Measurements from ENCODE around the gene MUC4.
"Not testable (repeated sequence)": the region's sequence is repeated elsewhere in the genome, so short reads cannot be mapped to it uniquely, and the experiment has no call there.

The MUC4 gene

DNA sequence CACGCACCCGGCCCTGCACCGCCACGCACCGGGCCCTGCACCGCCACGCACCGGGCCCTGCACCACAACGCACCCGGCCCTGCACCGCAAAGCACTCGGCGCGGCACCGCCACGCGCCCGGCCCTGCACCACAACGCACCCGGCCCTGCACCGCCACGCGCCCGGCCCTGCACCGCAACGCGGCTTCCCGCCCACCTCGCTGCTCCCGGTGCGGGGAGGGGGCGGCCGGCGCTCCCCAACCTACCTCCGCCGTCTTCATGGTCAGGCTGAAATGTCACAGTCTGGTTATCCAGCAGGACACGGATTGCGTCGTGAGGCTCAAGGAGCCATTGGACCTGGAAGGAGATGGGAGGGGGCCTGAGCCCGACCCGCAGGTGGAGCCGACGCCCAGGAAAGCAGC, 49.1 kb downstream of the MUC4 start:
- DNase-seq (ENCODE audit: low spot score), result no peak

DNA sequence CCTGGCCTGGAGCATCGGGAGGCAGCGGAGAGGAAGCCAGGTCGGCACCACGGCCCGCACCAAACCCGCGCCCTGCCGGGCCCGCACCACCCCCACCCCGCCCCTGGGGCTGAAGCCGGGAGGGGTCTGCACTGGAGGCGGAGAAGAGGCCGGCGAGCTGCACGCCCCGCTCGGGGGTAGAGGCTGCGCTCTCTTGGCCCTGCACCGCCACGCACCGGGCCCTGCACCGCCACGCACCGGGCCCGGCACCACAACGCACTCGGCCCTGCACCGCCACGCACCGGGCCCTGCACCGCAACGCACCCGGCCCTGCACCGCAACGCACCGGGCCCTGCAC, 49.5 kb downstream of the MUC4 start:
- DNase-seq (ENCODE audit: low spot score), result no peak

DNA sequence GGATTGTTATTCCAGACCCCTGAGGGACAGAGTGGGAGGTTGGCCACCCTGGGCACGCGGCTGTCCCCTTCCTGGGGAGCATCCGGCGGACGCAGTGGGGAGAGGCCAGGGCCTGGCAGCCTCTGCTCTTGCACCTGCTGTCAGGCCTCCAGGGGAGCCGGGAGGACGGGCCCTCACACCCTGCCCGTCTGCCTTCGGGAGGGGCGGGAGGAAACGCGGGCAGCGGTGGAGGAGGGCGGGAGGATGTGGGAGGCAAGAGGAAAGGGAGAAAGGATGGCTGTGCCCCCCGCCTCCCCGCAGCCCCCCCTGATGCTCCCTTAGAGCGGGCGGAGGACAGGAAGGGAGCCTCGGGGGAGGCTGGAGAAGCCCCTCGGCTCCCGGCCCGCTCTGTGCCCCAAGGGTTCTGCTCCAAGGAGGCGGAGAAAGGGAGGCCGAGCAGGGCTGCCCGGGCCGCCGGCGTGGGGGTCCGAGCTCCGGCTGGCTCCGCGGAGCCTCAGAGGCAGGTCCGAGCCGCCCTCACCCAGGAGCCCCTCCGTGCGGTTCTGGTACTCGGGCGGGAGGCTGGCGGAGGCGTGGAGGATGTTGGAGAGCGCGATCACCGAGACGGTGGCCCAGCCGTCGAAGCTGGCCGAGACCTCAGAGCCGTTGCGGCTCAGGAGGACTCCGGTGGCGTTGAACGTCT, 50.0 kb downstream of the MUC4 start:
- DNase-seq (ENCODE audit: low spot score), result no peak

DNA sequence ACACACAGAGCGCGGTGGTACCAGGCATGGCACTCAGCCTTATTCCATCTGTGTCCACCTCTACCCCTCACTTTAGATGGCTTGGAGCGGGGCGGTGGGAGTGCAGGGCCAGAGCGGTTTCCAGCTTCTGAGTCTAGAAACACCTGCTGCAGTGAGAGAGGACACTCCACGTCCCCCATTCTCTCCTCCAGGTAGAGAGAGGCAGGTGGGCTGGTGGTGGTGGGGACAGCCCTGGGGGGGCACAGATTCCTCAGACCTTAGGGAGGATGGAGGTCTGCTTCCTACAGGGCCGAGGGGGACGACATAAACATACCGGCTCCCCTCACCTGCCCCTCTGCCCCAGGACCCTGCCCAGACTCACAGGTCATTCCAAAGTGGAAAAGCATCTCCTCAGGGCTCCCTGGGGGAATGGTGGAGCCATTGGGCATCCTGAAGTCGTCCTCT, 50.6 kb downstream of the MUC4 start:
- no peak for DNase-seq (ENCODE audit: low spot score)

DNA sequence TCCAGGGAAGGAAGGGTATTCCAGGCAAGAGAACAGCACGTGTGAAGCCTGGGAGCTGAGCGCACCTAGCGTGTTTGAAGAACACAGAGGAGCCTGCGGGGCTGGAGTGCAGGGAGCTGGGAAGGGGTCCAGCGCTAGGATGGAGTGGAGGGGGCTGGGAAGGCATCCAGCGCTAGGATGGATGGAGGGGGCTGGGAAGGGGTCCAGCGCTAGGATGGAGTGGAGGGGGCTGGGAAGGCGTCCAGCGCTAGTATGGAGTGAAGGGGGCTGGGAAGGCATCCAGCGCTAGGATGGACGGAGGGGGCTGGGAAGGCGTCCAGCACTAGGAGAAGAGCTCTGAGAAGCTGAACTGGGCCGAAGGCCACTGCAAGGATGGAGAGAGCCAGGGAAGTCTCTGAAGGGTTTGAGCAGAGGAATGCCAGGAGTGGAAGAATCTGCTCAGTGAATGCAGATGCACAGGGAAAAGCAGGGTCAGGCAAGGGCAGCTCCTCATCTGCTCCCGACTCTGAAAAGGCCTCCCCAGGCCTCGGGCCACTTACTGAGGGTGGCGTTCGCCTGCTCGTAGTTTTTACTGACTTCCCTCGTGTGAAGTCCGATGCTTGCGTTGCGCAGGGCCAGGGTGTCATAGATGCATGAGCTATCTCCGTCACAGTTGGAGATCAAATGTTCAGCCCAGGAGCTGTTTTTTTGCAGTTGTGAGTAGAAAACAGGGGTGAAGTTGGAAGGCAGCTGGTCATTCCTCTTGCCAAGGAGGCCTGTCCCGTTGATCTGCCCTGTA, 51.2 kb downstream of the MUC4 start:
- DNase-seq (ENCODE audit: low spot score), result no peak

DNA sequence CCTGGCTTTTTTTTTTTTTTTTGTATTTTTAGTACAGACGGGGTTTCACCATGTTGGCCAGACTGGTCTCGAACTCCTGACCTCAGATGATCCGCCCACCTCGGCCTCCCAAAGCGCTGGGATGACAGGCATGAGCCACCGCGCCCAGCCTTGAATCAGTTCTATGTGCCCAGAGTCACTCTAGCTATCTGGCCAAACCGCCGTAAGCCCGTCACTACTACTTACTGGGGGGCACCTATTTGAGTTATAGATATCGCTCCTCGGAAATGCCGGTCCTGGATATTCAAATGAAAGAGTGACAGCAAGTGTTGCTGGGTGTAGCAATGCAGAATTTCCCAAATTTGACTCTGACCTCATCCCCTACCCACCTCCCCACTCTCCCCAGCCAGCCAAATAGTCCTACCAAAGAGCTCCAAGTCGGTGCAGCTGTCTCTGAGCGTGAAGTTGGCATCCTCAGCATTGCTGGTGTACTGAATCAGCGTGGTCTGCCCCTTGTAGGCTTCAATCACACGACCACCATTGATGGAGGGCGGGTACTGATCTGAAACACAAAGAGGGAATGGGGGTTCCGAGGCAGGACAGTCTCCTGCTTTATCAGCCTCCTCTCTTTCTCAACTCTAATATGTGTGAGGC, 52.9 kb downstream of the MUC4 start:
- DNase-seq (ENCODE audit: low spot score), result no peak

DNA sequence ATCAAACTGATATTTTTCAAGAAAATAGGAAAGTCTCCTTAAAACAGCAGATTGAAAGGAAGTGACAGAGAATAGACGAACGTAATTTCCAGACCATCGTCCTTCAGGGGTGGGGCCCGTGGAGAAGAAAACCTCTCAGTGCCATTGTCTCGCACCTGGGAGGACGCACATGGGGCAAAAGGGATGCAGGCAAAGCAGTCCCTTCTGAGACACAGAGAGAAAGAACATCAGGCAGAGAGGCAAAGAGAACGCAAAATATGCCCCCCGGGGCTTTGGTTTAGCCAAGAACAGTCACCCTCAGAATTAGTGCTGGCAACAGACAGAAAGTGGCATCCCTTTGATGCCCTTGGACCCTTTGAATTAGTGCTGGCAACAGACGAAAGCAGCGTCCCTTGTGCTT, 53.9 kb downstream of the MUC4 start:
- no peak for DNase-seq (ENCODE audit: low spot score)

DNA sequence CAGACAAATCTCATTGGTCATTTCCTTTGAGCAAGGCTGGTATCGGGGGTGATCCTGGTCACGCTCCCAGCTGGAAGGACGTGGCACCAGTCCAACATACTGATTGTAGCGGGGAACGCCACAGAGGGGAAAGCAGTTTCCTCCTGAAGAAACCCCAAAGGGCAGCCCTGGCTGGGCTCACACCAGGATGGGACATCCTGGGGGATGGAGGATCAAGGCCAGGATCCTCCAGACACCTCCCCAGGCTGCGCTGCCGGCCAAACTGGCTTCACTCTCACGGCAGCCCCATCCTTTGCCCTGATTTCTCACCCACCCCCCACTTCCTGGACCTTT, 54.3 kb downstream of the MUC4 start:
- no peak for DNase-seq (ENCODE audit: low spot score)

DNA sequence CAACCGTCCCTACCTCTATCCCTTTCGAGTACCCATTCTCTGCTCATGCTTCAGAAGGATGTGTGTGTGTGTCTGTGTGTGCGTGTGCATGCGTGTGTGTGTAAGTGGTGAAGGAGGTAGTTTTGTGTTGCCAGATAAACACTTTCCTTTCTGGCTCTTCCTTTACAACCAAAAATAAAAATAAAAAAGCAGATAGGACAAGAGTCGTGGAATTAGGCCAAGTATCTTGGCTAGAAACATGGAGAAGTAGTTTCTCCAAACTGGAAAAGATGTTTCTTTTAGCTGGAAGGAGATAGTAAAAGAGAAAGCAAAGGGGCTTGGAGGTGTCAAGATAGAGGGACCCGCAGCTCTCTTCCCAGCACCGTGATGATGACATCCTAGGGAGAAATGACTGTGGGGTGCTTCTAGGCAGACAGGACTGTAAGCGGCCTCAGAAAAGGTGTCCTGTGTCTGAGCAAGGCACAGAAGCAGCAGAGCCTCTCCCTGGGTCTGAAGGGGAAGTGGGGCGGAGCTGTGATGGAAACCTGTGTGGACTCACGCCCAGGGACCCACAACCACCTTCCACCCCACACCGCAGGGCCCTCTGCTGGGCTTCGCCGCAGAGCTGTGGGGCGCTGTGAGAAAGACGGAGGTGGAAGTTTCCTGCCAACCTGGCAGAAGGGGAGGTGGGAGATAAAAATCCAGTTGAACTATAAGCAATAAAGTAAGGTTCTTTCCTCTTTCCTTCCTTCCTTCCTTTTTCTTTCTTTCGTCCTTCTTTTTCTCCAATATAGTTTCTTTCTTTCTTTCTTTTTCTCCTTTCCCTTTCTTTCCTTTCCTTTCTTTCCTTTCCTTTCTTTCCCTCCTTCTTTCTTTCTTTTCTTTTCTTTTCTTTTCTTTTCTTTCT, 55.7 kb downstream of the MUC4 start:
- DNase-seq (ENCODE audit: low spot score), result no peak

DNA sequence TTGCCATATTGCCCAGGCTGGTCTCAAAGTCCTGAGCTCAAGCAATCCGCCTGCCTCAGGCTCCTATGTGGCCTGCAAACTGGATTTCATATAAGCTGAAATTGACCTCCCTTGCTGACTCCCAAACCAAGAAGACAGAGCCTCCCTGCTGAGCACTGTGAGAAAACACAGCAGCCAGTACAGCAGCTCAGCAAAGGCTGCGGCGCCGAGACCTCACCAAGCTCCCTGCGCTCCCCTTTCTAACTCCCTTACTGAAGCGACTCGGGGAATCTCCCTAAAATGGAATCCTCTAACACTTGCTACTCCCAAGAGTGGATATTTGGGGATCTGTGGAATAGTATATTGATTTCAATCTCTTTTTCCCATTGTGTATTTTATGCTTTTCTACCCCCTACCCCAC, 56.3 kb downstream of the MUC4 start:
- DNase-seq (ENCODE audit: low spot score), result no peak

DNA sequence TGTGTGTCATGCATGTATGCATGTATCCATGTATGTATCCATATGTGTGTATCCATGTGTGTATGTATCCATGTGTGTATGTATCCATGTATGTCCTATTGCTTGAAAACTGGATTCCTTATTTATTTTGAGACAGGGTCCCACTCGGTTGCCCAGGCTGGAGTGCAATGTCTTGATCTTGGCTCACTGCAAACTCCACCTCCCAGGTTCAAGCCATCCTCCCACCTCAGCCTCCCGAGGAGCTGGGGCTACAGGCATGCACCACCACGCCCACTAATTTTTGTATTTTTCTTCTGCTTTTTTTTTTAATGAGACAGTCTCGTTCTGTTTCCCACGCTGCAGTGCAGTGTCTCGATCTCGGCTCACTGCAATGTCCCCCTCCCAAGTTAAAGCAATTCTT, 56.8 kb downstream of the MUC4 start:
- DNase-seq (ENCODE audit: low spot score), result no peak

DNA sequence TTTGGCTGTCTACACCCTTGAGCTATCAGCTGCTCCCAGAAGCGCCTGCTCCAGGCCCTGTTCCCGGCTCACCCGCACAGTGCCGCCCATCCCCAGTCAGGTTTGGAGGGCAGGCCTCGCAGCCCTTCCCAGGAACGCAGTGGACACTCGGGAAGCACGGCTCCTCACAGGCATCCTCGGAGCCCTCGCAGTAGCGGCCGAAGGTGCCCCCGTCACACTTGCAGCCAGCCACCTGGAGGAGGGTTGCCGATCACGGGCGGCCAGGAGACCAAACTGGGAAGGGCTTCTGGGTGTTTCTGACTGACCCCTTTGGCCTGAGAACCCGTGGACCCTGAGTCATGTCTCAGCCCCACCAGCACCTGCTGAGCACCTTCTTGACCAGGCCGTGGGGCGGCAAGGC, 57.6 kb downstream of the MUC4 start:
- no peak for DNase-seq (ENCODE audit: low spot score)

DNA sequence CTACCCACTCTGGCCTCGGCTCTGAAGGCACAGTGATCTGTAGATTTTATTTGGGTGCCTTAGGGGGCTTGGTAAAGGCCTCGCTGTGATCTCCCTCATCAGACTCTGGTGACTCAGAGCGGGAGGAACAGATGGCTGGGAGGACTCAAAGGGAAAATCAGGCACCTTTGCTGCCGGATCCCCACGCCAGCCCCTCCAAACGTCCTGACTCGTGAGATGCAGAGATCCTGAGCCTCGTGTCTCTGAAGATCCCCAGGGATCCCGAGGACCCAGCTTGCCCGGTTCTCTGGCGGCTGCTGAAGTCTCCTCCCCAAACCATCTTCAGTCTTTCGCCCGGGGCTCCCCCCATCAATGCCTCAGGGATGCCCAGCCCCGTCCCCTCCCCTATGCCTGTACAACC, 58.1 kb downstream of the MUC4 start:
- no peak for DNase-seq (ENCODE audit: low spot score)

DNA sequence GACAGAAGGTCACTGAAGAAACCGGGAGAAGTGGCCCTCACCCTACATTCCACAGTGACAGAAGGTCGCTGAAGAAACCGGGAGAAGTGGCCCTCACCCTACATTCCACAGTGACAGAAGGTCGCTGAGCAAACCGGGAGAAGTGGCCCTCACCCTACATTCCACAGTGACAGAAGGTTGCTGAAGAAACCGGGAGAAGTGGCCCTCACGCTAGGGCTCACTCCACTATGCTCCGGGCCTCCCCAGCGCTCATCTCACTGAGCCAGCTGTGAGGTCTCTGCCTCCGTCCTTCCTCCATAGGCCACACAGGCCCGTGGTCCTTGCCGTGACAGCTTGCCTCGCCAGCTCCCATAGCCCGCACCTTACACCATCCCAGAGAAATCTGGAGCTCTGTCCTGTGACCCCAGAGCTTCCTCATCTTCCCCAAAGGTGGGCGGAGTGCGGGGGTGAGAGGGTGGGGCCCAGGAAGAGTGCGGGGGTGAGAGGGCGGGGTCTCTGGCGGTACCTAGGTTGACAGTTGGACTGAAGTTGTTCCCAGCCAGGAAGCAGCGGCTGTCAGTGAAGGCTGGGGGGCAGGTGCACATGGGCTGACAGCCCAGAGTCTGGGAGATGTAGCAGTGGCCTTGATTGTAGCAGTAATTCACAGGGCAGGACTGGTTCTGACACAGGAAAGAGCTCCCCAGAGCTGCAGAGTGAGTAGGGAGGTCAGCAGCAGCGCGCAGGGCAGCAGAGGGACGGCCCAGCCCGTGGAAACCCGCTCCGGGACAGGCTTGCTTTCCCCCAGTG, 59.0 kb downstream of the MUC4 start:
- no peak for DNase-seq (ENCODE audit: low spot score)

DNA sequence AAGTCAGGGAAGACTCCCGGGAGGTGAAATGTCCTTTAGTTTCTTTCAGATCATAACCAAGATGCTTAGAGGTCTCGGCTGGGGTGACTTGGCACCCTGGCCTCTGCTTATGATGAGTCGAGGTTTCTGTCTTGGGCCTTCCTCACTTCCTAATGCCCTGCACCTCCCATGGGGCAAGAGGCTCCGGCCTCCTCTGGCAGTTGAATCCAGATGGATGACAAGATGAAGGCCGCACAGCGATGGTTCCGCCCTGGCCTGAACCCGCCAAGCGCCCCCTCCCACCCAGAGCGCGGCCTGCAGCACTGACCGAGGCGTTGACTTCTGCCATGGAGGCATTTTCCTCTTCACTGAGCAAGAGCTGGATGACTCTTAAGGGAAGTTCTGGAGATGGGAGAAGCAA, 59.7 kb downstream of the MUC4 start:
- DNase-seq (ENCODE audit: low spot score), result no peak

DNA sequence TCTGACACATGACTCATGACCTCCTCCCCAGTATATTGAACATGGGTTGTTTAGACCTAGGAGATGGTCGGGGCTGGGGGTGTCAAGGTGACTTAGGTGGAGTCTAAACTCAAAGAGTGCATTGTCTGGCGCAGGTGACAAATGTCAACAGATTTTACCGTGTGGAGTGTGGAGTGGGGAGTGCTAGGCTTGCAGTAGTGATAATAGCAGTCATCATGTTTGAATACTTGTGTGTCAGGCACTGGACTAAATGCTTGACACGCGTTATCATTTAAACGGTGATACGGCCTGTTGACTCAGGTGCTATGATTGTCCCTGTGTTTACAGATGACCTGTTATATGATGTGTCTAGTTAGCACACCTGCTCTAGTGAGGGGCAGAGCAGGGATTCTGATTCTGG, 60.2 kb downstream of the MUC4 start:
- DNase-seq (ENCODE audit: low spot score), result no peak

DNA sequence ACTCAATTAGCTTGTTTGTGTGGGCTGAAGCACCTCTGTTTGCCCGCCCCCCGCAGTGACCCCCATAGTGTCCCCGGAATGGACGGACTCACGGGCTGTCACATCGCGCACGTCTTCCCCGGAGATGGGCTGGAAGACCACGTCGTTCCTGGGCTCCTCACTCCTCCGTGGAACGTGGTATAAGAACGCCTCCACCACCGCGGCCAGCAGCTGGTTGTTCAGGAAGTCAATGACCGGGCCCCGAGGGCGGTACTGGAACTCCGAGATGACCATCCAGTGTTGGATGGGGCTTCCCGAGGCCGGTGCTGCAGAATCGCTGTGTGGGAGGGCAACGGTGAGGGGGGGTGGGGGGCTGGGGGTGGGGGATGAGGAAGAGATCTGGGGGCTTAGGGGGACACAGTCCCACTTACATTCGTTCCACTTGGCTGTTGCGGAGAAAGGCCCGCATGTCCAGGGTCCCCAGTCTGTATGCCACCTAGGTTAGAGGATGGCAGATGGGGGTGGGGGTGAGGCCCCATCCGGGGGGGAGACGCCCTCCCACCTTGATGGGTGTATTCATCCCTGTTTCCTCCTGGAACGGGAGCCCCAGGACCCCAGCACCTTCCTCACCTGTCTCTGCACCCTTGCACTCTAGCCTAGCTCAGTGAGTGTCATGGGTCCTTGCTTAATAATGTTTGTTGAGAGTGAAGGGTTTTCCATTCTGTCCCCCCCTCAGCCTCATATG, 60.8 kb downstream of the MUC4 start:
- DNase-seq (ENCODE audit: low spot score), result no peak

DNA sequence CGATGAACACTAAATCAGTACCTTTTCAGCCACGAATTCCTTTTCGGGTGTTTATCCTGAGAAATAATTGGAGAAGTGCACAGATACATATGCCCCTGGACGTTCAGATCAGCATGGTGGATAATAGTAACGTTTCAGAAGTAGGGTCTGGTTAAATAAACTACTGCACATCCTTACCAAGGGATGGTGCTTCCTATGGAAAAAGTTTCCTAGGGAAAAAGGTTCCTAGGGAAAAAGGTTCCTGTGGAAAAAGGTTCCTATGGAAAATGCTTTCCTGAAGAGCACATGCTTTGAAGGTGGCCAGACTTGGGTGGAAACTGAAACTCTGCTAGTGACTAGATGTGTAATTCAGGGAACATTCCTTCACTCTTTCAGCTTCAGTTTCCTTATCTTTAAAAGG, 62.6 kb downstream of the MUC4 start:
- DNase-seq (ENCODE audit: low spot score), result not testable (repeated sequence)

DNA sequence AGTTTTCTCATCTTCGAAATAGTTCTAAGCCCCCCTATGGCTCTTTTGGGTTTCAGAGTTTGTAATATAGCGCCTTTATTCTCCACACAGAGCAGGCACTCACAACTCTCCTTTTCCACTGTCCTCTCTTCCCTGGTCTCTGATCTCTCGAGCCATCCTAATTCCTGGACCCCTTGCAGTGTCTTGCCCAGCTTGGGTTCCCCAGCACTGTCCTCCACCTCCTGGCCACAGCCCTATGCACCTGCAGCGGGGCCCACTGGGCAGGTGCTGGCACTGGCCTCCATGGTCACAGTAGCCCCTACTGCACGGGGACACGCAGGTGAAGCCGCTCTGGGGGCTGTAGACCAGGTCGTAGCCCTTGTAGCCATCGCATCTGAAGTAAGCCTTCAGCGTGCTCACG, 63.1 kb downstream of the MUC4 start:
- no peak for DNase-seq (ENCODE audit: low spot score)

DNA sequence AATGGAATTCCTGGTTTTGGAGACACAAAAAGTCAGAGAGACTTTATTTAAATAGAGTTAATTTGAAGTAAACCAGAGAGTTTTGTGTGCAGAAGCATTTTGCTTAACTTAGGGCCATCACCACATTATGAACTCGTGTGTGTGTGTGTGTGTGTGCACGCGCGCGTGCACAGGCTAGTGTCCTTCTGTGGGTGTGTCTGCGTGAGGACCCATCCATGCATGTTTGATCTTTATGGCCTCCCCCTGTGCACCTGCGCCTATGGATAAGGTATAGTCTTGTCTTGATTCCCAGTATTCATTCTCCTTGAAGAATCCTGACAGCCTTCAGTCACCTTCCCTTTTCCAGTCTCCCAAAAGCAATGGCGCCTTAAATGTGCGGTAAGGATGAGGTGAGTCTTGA, 65.0 kb downstream of the MUC4 start:
- DNase-seq (ENCODE audit: low spot score), result no peak

DNA sequence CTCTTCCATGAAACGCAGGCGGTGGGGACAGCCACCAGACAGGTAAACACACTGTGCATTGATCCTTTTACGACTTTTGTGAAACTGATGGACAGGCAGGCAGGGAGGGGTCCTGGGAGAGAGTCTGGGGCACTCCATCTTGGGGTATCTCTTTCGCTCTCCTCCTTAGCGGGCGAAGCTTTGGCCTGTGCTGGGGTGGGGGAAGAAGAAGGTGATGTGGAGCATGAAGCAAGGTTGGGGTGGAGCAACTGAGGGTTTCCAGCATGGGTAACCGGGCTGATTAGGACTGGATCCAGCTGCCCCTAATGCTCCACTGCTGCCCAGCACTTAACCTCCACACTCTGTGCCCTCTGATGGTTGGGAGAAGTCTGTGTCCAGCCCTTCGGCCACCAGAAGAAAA, 65.4 kb downstream of the MUC4 start:
- DNase-seq (ENCODE audit: low spot score), result no peak

All from hepatic stellate cell (primary cell).